NB4 (cell line): Measurements from ENCODE around the gene SH3PXD2A.

Experiments
- MYC ChIP-seq: IDR thresholded peaks from 2 replicates; pipeline ENCODE4 v1.6.1; 2011; ENCODE audit warnings: low read depth, low read length
- POLR2A ChIP-seq: IDR thresholded peaks from 2 replicates; pipeline ENCODE4 v1.6.1; 2011; ENCODE audit warnings: mild to moderate bottlenecking; ENCODE audit not compliant: insufficient read length; ENCODE audit errors: extremely low read depth
- TF ChIP-seq, protein P1 (sequence below): IDR thresholded peaks from one replicate; pipeline ENCODE4 v1.5.1; 2012; ENCODE audit warnings: low read depth, low read length

DNA sequence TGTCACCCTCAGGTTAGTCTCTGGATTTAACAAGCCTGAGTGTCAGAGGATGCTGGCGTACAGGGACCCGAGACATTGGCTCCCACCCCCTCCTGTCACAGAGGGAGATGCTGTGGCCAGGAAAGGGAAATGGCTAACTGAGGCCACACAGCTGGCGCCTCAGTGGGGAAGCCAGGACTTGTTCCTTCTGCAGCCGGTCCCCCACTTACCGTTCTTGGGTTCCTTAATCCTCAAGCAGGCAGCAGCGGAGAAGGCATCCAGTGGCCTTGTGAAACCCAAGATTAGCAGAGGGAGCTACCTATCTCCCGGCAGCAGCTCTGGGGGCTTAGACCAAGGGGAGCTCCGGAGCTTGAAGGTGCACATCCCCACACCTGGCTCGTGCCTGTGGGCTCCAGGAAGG, 296.5 kb downstream of the SH3PXD2A start:
- TF ChIP-seq, protein P1, sequence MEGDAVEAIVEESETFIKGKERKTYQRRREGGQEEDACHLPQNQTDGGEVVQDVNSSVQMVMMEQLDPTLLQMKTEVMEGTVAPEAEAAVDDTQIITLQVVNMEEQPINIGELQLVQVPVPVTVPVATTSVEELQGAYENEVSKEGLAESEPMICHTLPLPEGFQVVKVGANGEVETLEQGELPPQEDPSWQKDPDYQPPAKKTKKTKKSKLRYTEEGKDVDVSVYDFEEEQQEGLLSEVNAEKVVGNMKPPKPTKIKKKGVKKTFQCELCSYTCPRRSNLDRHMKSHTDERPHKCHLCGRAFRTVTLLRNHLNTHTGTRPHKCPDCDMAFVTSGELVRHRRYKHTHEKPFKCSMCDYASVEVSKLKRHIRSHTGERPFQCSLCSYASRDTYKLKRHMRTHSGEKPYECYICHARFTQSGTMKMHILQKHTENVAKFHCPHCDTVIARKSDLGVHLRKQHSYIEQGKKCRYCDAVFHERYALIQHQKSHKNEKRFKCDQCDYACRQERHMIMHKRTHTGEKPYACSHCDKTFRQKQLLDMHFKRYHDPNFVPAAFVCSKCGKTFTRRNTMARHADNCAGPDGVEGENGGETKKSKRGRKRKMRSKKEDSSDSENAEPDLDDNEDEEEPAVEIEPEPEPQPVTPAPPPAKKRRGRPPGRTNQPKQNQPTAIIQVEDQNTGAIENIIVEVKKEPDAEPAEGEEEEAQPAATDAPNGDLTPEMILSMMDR: no peak
- TF ChIP-seq POLR2A: no peak
- no peak for TF ChIP-seq MYC
